Thoracic aorta (tissue), 2 donors: Measurements from ENCODE around the gene PAM. TPM values are rescaled to one million over a fixed set of nuclear protein-coding genes. Genes with fewer than 3 reads are reported as not detected.

Experiments used
- ATAC-seq: fragments of 150-250 bp; one replicate; pipeline ENCODE4 v1.8.0; 2017; ENCODE audit warnings: low read depth; ENCODE audit not compliant: insufficient number of reproducible peaks, low FRiP score
- DNase-seq: peaks from one replicate; pipeline ENCODE4 v3.0.0-alpha.2; 2020; ENCODE audit warnings: low spot score
- H3K27ac ChIP-seq, 2 donors: fragments of 200-600 bp; sonication (generic); 1 replicate in 1 of 2; 2 replicates in 1 of 2; pipeline ENCODE4 v1.5.1; 2016; ENCODE audit warnings: mild to moderate bottlenecking in 2 of 2, moderate library complexity in 2 of 2
- H3K27me3 ChIP-seq: fragments of 200-600 bp; sonication (generic); replicated peaks from 2 replicates; pipeline ENCODE4 v1.6.0; 2016; ENCODE audit warnings: mild to moderate bottlenecking; ENCODE audit not compliant: insufficient read depth
- H3K36me3 ChIP-seq: fragments of 200-600 bp; sonication (generic); one replicate; pipeline ENCODE4 v1.5.1; 2016
- H3K4me1 ChIP-seq, 2 donors: fragments of 200-600 bp; sonication (generic); 1 replicate in 1 of 2; 2 replicates in 1 of 2; pipeline versions ENCODE4 v1.5.1 to v1.6.0; 2016; ENCODE audit warnings: low read depth in 2 of 2, mild to moderate bottlenecking in 1 of 2; ENCODE audit not compliant: control insufficient read depth in 1 of 2
- H3K4me3 ChIP-seq: fragments of 200-600 bp; sonication (generic); 2 replicates; pipeline ENCODE4 v1.5.1; 2016; ENCODE audit warnings: mild to moderate bottlenecking
- H3K9me3 ChIP-seq: fragments of 200-600 bp; sonication (generic); 2 replicates; pipeline ENCODE4 v1.5.1; 2016
- total RNA-seq, 2 donors: library from RNA; depleted of rRNA; stranded (reverse); fragments of >200 nt; gene quantifications; one replicate each; pipeline versions ENCODE4 v1.1.0 to v1.2.3, GENCODE V29; 2016
- TF ChIP-seq, protein P1 (sequence below): fragments of 200-600 bp; sonication (generic); IDR thresholded peaks from one replicate; pipeline ENCODE4 v1.5.1; 2019; ENCODE audit warnings: antibody characterized with exemption

Gene PAM
- total RNA-seq, 2 donors from 2014 or later, result 571 to 806 TPM

DNA sequence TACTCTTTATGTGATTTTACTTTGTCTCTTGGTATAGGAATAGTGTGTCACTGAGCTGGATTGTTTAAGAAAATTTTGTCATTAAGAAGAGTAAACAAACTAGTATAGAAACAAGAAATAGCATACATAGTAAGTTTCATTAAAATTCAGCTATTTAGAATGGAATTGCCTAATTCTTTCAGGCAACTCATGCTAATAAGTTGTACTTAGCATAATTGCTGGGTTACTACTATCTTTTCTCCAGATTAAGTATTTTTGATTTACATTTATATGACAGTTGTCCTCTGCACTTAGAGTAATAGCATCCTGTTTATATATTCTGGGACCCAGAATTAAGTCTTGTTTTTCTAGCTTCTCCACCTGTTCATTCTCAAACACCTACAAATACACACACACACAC, 85.9 kb downstream of the PAM start:
- TF ChIP-seq, protein P1, sequence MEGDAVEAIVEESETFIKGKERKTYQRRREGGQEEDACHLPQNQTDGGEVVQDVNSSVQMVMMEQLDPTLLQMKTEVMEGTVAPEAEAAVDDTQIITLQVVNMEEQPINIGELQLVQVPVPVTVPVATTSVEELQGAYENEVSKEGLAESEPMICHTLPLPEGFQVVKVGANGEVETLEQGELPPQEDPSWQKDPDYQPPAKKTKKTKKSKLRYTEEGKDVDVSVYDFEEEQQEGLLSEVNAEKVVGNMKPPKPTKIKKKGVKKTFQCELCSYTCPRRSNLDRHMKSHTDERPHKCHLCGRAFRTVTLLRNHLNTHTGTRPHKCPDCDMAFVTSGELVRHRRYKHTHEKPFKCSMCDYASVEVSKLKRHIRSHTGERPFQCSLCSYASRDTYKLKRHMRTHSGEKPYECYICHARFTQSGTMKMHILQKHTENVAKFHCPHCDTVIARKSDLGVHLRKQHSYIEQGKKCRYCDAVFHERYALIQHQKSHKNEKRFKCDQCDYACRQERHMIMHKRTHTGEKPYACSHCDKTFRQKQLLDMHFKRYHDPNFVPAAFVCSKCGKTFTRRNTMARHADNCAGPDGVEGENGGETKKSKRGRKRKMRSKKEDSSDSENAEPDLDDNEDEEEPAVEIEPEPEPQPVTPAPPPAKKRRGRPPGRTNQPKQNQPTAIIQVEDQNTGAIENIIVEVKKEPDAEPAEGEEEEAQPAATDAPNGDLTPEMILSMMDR, result no peak

GRCh38 chr5:102843997-102844396, 88.9 kb downstream of the PAM start:
- ATAC-seq (no peak), DNase-seq (no peak)
- Histone ChIP-seq H3K4me3 (no peak overlapping the region), H3K9me3 (no peaks in the 10 kb centered on the region), H3K27ac (no peak overlapping the region), H3K4me1 (no peaks in the 10 kb centered on the region), H3K27me3 (no peaks in the 10 kb centered on the region), H3K36me3 (no peaks in the 10 kb centered on the region)
- TF ChIP-seq, protein P1, result no peak

More for the DNA sequence above, 85.9 kb downstream of the PAM start:
- H3K4me1 ChIP-seq, result peaks cover 5 to 12% of the 10 kb centered on the region in 2 donors
- no peak overlapping the region for H3K27ac ChIP-seq
- H3K9me3 ChIP-seq, result no peaks in the 10 kb centered on the region
- ATAC-seq (no peak), DNase-seq (no peak)
- no peak overlapping the region for H3K4me3 ChIP-seq
- no peaks in the 10 kb centered on the region for H3K36me3 ChIP-seq
- no peaks in the 10 kb centered on the region for H3K27me3 ChIP-seq

DNA sequence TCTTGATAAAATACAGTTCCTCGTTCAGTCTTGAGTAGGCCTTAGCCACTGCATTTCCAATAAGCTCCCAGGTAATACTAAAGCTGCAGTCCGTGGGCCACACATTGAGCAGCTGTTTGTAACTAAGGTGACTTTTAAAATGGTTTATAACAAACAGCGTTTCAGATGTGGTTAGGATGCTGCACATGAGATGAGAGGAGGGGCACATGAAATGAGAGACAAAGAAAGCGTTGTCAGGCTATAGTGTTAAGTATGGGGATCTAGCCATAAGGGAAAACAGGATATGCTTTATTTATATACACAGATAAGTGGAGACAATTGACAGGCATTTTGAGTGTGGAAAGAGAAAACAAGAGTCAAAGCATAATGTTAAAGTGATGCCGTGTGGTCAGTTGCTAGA, 89.9 kb downstream of the PAM start:
- Histone ChIP-seq H3K4me1 (no peaks in the 10 kb centered on the region), H3K9me3 (no peaks in the 10 kb centered on the region), H3K27ac (no peak overlapping the region), H3K27me3 (no peaks in the 10 kb centered on the region), H3K36me3 (no peaks in the 10 kb centered on the region), H3K4me3 (no peak overlapping the region)
- TF ChIP-seq, protein P1, result no peak
- no peak for DNase-seq
- no peak for ATAC-seq

- Histone ChIP-seq H3K27ac (no peak overlapping the region), H3K36me3 (no peaks in the 10 kb centered on the region), H3K4me1 (peaks cover 0 to 6% of the 10 kb centered on the region in 2 donors), H3K9me3 (no peaks in the 10 kb centered on the region), H3K4me3 (no peak overlapping the region), H3K27me3 (no peaks in the 10 kb centered on the region)
- no peak for ATAC-seq
- DNase-seq, result no peak
- TF ChIP-seq, protein P1, result no peak
These were observed 95.4 kb downstream of the PAM start for GRCh38 chr5:102850503-102850902.

- peaks cover 2 to 6% of the 10 kb centered on the region in 2 donors for H3K4me1 ChIP-seq
- no peaks in the 10 kb centered on the region for H3K27me3 ChIP-seq
- DNase-seq, result no peak
- H3K36me3 ChIP-seq, result no peaks in the 10 kb centered on the region
- H3K9me3 ChIP-seq, result no peaks in the 10 kb centered on the region
- no peak overlapping the region for H3K4me3 ChIP-seq
- H3K27ac ChIP-seq, result no peak overlapping the region
- TF ChIP-seq, protein P1, result no peak
- no peak for ATAC-seq
These were observed 98.6 kb downstream of the PAM start for GRCh38 chr5:102853680-102854079.
